Bronchial epithelial cell (primary cell): ENCODE results near the gene SPAG4. TPM values are rescaled to one million over a fixed set of nuclear protein-coding genes. Genes with fewer than 3 reads are reported as not detected.

Experiments used
- DNase-seq: peaks from one replicate; pipeline ENCODE4 v3.0.0-alpha.2; 2010; ENCODE audit warnings: low read depth
- FAIRE-seq: peaks from 2 replicates; lab custom pipeline; 2011; peaks lifted over from hg19 to GRCh38; lab: Jason Lieb, UNC
- H3K27me3 ChIP-seq: 2 replicates; pipeline ENCODE4 v1.5.1; 2011; ENCODE audit warnings: low read length; ENCODE audit not compliant: control insufficient read depth, insufficient read depth
- H3K36me3 ChIP-seq: 2 replicates; pipeline ENCODE4 v1.5.1; 2011; ENCODE audit warnings: low read length; ENCODE audit not compliant: control insufficient read depth, insufficient read depth
- H3K4me3 ChIP-seq: 2 replicates; pipeline ENCODE4 v1.5.1; 2011; ENCODE audit warnings: mild to moderate bottlenecking, low read depth, low read length, control low read depth
- total RNA-seq: library from RNA; depleted of rRNA; stranded (reverse); fragments of >200 nt; gene quantifications from 2 replicates; pipeline ENCODE4 v1.2.1, GENCODE V29; 2014
- TF ChIP-seq, protein P1 (sequence below): IDR thresholded peaks from 2 replicates; pipeline ENCODE4 v1.5.1; 2011; ENCODE audit warnings: mild to moderate bottlenecking, moderate library complexity, low read length, control low read depth, inconsistent platforms; ENCODE audit not compliant: insufficient read depth, severe bottlenecking

SPAG4 gene
- total RNA-seq, 1 donor from 2014 or later, result 6.1 TPM

DNA sequence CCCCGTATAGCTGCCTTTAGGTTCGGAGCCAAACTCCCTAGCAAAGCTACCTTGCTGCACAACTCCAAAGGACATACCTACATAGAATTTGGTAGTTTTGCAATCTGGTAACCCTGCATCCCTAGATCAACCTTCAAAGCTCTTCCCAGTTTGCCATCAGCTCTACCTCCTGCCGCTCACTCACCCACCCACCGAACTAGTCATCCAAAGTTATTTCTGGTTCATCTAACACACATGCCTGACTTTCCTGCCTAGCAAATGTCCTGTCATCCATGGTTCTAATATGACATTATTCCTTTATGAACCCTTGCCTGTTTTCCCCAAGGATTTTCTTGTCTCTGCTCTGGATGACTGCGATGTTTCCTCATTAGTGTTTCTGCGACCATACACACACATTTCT lies 21.6 kb downstream of the SPAG4 start:
- DNase-seq (no peak), FAIRE-seq (no peak)
- TF ChIP-seq, protein P1, sequence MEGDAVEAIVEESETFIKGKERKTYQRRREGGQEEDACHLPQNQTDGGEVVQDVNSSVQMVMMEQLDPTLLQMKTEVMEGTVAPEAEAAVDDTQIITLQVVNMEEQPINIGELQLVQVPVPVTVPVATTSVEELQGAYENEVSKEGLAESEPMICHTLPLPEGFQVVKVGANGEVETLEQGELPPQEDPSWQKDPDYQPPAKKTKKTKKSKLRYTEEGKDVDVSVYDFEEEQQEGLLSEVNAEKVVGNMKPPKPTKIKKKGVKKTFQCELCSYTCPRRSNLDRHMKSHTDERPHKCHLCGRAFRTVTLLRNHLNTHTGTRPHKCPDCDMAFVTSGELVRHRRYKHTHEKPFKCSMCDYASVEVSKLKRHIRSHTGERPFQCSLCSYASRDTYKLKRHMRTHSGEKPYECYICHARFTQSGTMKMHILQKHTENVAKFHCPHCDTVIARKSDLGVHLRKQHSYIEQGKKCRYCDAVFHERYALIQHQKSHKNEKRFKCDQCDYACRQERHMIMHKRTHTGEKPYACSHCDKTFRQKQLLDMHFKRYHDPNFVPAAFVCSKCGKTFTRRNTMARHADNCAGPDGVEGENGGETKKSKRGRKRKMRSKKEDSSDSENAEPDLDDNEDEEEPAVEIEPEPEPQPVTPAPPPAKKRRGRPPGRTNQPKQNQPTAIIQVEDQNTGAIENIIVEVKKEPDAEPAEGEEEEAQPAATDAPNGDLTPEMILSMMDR, result no peak
- Histone ChIP-seq H3K36me3 (peaks cover 2% of the 10 kb centered on the region), H3K4me3 (no peak overlapping the region), H3K27me3 (no peaks in the 10 kb centered on the region)

DNA sequence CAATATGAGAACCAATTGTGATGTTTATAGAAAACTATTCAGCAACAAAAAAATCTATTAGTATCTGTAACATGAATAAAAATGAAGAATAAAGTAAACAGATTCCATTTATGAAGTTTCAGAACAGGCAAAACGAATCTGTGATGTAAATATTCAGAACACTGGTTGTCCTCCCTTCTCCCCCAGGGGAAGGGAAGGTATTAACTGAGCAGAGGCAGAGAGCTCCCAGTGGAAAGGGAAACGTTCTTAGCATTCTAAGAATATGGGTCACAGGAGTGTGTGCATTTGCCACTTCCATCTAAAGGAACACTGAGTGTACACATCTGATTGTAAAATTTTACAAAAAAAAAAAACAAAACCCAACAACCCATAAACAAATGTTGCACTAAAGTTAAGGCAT lies 23.1 kb downstream of the SPAG4 start:
- H3K4me3 ChIP-seq, result no peak overlapping the region
- no peaks in the 10 kb centered on the region for H3K27me3 ChIP-seq
- H3K36me3 ChIP-seq, result no peaks in the 10 kb centered on the region
- TF ChIP-seq, protein P1, result no peak
- DNase-seq, result no peak
- no peak for FAIRE-seq

DNA sequence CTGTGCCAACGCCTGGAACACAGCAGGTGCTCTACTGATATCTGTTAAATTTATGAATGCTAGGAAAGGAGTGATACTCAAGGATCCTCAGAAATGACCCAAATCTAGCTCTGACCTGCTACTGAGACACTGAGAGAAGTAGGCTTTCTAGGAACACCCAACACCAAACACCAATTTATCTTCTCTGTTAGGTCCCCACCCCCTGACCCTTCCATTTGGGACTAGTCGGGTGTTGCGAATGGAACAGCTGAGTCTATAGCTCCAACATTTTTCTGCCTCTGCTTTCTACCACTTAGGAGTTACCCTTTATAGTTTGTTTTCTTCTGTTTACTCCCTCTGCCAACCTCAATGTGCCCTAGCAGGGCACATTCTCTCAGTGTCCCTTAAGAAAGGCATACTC lies 25.1 kb downstream of the SPAG4 start:
- DNase-seq, result no peak
- Histone ChIP-seq H3K36me3 (no peaks in the 10 kb centered on the region), H3K4me3 (no peak overlapping the region), H3K27me3 (no peaks in the 10 kb centered on the region)
- FAIRE-seq, result no peak
- TF ChIP-seq, protein P1, result no peak

DNA sequence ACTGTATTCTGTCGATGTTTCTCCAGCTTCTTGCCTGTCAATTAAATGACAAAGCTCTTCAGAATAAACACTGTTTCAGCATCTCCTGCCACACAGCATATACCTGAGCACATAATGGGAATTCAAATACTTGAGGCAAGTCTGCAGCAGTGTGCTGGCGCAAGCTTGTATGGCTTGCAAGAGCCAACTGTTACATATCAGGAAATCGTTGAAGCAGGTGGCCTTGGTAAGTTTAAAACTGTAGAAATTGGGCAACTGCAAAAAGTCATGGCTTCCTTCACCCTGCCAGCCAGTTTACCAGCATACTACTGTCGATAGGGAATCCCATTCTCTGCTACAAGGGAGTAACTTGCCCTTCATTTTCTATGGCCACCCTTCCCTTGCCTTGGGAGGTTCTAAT lies 26.1 kb downstream of the SPAG4 start:
- TF ChIP-seq, protein P1, result no peak
- no peak for FAIRE-seq

DNA sequence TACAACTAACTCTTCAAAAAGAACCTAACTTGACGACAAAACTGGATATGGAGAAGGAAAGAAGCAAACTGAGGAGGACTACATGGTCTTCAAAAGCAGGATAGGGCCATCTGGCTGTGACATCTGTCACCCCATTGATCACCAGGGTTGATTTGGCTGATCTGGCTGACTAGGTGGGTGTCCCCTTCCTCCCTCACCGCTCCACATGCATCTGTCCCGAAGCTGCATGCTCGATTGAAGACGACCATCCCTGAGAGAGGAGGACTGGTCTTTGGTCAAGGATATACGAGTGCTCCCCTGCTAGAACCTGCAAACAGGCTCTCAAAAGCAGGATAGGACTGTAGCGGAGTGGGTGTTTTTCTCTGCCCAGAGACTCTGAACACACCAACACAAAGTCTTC lies 27.4 kb downstream of the SPAG4 start:
- TF ChIP-seq, protein P1, result no peak
- Histone ChIP-seq H3K4me3 (no peak overlapping the region), H3K36me3 (no peaks in the 10 kb centered on the region), H3K27me3 (no peaks in the 10 kb centered on the region)
- DNase-seq, result no peak
- no peak for FAIRE-seq

More for the DNA sequence above, 26.1 kb downstream of the SPAG4 start:
- Histone ChIP-seq H3K36me3 (no peaks in the 10 kb centered on the region), H3K4me3 (no peak overlapping the region), H3K27me3 (no peaks in the 10 kb centered on the region)
- DNase-seq, result no peak

DNA sequence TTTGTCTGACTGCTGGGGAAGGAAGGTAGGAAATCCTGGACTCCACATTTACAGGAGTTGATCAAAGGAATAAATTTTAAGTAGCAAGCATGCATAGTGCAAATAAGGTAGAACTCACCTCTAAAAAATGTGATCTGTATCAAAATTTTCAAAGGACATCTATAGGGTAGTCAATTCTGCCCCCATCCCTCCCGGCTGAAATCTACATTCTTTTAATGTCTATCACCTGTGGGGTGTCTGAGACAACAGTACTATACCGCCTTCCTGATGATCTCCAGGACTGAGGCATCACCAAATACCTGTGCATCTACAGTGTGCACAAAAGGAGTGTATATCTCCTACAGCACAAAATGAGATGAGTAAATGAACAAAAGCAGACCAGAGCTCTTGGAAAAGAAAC lies 29.2 kb downstream of the SPAG4 start:
- H3K27me3 ChIP-seq, result no peaks in the 10 kb centered on the region
- TF ChIP-seq, protein P1, result no peak
- no peak for FAIRE-seq
- DNase-seq, result no peak
- no peak overlapping the region for H3K4me3 ChIP-seq
- H3K36me3 ChIP-seq, result no peaks in the 10 kb centered on the region
